ENCODE results near the gene ID1.
"Not testable (repeated sequence)": the region's sequence is repeated elsewhere in the genome, so short reads cannot be mapped to it uniquely, and the experiment has no call there.

ID1 gene

DNA sequence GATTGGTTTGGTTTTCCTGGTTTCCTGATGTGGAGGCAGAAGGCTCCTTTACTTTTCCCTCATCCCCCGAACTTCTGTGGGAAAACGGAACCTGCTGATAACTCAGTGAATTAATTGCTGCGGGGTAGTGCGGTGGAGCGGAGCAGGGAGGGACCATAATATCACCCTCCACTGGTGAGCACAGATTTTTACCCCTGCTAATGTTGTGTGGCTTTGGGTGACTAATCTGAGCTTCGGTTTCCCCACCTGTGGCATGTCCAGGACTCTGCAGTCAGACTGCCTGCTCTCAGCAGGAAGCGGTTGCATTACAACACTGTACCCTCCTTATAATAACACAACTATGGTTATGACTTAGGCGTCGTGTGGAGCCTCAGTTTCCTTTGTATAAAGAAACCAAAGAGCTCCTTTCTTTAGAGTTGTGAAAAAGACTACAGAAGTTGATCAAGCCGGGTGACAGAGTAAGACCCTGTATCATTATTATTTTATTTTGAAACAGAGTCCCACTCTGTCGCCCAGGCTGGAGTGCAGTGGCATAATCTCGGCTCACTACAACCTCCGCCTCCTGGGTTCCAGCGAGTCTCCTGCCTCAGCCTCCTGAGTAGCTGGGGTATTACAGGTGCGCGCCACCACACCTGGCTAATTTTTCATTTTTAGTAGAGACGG, 2.2 kb upstream of the ID1 start:
- DNase-seq, result no peak

DNA sequence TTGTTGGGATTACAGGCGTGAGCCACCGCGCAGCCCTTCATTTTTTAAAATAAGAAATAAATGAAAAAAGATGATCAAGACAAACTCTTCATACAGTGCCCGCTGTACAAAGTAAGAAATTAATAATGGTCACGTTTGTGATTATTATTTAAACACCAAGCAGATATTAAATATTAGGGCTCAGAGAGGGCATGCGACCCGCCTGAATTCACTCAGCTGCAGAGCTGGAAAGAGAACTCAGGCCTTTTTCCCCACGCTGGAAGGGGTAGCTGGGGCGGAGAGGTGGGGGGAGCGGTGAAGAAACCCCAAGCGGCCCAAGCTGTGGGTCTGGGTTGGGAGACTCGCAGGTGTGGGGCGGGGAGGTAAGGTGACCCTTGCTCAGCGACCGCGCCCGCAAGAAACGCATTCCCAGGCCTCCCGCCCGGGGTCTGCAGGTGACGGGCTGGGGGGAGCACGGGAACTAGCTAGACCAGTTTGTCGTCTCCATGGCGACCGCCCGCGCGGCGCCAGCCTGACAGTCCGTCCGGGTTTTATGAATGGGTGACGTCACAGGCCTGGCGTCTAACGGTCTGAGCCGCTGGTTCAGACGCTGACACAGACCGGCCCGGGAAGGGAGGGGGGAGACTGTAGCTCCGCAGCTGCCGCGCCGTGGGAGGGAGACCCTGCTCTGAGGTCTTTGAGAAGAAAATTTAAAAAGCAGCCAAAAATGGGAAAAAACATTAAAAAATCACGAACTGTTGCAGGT, 1.1 kb upstream of the ID1 start:
- DNase-seq, result peak; percentile 95

DNA sequence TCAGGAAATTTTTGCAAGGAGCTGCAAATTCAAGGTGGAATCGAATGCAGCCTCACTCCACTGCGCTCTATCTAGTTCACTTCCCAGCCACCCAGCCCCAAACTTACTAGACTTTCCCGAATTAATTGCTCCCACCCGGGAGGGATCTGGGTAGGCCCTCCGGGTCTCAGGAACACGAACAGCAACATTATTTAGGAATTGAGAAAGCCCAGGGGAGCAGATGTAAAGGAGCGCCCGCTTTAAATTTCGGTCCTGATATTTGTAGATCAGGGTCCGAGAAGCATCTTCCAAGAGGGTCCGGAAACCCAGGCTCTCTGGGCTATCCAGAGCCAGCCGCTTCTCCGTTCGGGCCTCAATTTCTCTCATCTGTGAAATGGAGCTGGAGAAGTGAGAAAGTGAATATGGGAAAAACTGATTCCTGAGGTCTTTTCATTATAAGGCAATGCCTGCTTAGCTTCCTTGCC, 490 bp upstream of the ID1 start:
- no peak for DNase-seq

DNA sequence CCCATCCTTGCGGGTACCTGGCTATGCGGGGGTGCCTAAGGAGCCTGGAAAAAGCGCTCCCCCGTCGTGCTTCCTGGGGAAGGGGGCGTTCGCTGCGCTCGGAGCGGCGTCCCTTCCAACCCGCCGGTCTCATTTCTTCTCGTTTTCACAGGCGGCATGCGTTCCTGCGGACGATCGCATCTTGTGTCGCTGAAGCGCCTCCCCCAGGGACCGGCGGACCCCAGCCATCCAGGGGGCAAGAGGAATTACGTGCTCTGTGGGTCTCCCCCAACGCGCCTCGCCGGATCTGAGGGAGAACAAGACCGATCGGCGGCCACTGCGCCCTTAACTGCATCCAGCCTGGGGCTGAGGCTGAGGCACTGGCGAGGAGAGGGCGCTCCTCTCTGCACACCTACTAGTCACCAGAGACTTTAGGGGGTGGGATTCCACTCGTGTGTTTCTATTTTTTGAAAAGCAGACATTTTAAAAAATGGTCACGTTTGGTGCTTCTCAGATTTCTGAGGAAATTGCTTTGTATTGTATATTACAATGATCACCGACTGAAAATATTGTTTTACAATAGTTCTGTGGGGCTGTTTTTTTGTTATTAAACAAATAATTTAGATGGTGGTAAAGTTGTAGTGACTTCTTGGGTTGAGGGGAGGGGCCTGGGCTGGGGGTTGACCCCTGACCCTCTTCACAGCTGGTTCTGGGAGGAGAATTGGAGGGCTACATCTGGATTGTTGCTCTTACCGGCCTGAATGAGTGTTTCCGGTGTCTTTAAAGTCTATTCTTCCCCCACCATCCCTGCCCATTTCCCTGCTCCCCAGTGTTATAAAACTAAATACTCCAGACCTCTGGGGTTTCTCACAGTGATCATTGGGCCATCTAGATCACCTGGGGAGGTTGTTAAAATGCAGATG, 1.1 kb downstream of the ID1 start:
- no peak for DNase-seq

DNA sequence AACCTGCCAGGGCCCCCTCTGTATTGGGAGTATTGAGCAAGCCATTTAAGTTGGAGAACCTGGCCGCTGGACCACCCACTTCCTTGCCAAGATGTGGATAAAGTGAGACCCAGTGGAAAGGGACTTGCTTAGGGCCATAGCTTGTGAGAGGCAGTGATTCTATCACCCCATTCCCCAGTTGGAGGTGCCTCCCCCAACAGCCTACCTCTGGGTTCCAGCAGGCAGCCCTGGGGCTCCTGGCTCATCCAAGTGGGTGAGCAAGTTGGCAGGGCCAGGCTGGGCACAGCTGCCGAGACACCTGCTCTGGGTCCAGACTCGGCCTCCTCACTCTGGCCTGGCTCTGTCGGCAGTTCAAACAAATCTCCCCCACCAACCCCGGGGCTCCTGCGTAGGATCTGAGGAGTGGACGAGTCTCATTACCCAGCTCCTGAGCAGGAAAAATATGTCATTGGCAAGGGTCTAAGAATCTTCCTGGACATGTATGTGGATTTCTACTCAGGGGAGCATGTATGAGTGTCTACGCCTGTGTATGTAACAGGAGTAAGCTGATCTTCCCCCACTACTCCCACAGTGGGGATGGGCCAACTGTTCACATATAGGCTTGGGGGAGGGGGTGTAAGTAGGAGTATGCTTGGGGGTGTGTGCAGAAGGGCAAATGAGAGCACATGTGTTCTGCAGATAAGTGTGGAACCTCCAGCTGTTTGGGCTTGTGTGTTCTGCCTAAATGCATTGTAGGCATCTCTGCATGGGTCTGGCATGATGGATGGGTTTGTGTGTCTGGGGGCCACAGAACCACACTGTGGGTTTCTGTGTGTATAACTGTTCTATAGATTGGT, 1.9 kb downstream of the ID1 start:
- DNase-seq, result no peak

DNA sequence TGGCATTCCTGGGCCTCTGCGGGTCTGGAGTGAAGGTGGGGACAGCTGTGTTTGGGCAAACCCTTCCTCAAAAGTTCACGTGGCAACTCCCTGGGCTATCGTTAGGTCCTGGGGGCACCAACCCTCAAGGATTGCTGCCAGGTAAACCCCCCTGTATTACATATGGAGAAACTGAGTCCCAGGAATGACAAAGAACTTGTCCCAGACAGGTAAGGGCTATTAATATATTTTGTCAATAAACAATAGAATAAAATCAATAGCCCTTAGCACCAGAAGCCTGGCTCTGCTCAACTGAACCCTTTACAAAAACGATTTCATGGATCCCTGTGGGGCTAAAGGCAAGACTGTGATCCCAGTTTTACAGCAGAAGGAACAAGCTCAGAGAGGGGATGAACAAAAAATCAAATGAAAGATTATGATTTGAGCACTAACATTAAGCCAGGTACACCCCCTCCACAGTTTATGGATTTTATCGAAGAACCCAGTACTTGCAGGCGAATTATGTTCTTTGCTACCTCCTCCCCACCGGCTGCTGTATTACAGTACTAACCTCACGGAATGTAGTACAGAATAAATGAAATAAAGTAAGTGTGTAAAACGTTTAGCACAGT, 2.7 kb downstream of the ID1 start:
- no peak for DNase-seq

DNA sequence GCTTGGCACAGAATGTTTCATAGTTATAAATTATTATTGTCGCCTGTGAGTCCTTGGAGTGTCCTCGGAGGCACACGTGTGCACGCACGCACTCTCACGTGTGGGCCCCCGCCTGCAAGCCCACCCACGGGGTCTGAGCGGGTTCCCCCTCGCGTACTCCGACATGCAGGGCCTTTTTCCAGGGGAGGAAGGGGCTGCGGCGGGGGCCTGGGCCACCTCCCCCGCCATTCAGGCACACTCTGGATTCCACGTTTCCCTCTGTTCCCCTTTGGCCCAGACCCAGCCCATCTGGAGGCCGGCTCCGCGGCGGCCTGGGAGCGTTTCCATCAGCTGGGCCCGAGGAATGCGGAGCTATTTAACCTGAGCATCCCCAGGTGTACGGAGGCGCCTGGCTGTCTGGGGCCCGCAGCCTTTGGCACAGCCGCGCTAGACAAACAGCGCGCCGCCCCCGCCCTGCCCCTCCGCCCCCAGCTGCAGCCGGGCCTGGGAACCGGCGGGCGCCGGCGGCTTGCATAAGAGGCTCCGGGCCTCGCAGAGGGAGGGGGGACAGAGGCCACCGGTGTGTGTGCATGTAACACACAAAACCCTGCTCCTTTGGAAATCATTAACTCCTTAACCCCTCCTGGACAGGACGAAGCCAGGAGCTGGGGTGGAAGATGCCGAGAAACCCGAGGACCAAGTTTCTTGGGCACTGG, 3.3 kb downstream of the ID1 start:
- DNase-seq, result peak; percentile 71

DNA sequence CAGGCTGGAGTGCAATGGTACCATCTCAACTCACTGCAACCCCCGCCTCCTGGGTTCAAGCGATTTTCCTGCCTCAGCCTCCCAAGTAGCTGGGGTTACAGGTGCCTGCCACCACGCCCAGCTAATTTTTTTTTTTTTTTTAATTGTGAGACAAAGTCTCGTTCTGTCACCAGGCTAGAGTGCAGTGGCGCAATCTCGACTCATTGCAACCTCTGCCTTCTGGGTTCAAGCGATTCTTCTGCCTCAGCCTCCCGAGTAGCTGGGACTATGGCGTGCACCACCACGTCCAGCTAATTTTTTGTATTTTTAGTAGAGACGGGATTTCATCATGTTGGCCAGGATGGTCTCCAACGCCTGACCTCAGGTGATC, 7.2 kb downstream of the ID1 start:
- DNase-seq, result not testable (repeated sequence)

DNA sequence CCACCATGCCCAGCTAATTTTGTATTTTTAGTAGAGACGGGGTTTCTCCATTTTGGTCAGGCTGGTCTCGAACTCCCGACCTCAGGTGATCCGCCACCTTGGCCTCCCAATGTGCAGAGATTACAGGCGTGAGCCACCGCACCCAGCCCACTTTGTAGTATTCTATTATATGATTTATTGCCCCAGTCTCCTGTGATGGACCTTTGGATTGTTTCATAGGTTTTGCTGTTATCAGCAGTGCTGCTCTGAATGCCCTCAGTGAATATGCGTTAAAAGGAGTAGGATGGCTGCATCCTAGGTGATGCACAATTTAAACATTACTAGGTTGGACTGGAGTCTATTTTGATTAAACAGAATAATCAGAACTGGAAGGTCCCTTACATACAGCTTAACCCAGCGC, 10.3 kb downstream of the ID1 start:
- DNase-seq, result no peak

DNA sequence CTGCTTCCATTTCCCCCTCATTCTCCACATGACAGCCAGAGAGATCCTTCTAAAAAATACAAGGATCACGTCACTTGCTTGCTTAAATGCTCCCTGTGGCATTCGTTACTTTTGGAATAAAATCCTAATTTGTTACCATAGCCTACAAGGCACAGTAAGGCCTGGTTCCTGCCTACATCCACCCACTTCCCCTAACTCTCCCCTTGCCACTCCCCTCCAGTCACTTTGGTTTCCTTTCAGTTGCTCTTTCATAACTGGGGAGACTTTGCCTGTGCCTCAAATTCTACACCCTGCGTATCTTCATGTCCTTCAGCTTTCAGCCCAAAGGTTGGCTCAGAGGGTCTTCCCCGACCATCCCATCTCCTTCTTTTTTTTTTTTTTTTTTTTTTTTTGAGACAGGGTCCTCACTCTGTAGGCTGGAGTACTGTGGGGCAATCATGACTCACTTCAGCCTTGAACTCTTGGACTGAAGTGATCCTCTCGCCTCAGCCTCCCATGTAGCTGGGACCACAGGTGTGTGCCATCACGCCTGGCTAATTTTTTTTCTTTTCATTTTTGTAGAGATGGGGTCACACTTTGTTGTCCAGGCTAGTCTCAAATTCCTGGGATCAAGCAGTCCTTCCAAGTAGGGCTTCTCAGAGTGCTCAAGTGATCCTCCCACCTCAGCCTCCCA, 12.5 kb downstream of the ID1 start:
- DNase-seq, result no peak

DNA sequence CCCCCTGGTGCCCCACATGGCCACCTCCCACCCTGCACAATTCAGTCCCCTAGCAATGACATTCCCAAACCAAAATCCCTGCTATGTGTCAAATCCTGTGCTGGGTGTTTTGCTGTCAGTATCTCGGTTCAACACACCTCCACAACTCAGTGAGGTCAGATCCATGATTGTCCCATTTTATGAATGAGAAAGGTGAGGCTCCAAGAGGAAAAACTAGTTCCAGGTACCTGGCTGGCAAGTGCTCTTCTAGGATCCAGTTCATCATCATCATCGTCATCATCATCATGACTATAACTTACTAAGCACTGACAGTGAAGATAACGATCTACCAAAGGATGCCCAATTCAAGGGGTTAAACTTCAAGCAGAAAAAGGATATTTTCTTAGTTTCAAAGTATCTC, 15.2 kb downstream of the ID1 start:
- no peak for DNase-seq

DNA sequence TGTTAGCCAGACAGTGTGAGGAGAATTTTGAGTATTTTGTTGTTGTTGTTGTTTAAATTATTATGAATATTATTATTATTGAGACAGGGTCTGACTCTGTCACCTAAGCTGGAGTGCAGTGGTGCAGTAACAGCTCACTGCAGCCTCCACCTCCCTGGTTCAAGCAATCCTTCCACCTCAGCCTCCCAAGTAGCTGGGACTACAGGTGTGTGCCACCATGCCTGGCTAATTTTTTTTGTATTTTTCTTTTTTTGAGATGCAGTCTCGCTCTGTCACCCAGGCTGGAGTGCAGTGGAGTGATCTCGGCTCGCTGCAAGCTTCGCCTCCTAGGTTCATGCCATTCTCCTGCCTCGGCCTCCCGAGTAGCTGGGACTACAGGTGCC, 18.0 kb downstream of the ID1 start:
- not testable (repeated sequence) for DNase-seq

DNA sequence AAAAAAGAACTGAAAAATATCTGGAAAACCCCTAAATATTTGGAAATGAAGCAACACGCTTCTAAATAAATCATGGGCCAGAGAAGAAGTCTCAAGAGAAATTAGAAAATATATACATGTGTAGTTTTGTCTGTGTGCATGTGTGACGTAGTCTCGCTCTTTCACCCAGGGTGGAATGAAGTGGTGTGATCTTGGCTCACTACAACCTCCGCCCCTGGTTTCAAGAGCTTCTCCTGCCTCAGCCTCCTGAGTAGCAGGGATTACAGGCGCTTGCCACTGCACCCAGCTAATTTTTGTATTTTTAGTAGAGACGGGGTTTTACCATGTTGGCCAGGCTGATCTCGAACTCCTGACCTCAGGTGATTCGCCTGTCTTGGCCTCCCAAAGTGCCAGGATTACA, 21.4 kb downstream of the ID1 start:
- DNase-seq, result not testable (repeated sequence)

DNA sequence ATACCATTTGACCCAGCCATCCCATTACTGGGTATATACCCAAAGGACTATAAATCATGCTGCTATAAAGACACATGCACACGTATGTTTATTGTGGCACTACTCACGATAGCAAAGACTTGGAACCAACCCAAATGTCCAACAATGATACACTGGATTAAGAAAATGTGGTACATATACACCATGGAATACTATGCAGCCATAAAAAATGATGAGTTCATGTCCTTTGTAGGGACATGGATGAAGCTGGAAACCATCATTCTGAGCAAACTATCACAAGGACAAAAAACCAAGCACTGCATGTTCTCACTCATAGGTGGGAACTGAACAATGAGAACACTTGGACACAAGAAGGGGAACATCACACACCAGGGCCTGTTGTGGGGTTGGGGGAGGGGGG, 23.0 kb downstream of the ID1 start:
- not testable (repeated sequence) for DNase-seq

DNA sequence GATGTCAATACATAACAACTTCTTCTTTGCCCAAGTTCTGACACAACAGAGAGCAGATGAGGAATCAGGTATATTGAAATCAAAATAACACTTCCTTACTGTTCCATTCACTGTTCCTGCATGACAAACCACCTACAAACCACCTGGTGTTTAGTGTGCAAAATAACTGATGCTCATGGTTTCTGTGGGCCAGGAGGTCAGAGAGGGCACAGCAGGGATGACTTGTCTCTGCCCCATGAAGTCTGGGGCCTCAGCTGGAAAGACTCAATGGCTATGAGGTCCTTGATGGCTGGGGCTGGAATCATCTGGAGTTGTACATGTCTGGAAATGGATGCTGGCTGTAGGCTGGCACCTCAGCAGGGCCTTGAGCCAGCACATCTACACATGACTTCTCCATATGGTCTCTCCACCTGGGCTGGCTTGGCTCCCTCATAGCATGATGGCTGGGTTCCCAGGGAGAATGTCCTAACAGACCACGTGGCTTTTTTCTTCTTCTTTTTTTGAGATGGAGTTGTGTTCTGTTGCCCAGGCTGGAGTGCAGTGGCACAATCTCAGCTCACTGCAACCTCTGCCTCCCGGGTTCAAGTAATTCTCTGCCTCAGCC, 25.2 kb downstream of the ID1 start:
- no peak for DNase-seq

DNA sequence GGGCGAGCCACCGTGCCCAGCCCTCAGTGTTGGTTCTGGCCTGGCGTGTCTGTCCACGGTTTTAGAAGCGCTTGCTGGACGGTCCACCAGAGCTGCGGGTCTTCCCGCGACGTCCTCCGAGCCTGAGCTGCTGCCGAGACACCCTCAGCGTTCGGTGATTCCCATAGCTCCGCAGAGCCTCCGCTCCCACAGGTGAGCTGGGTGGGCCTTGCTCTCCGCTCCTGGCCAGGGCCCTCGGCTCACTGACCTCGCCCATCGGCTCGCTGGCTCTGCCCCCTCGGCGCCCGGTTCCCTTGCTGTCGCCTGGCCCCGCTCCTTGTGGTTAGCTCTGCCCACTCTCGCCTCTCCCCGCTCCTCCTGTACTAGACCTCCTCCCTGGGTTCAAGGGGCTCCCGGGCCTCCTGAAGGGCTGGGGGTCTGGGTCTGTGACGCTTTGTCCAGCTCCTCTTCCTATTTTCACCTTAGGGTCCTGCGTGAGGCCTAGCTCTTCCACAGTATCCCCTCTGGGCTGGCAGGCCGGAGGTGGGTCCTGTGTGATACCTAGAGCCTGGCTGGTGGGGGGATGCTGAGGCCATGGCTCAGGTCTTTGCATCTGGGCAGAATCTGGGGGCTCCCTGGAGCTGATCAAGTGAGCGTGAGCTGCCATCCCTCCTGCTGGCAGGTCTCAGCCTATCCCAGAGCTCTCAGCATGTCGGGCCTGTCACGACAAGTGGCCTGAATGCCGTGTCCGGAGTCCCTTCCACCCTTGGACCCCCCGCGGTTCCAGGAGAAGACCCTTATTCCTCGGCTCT, 27.7 kb downstream of the ID1 start:
- DNase-seq, result no peak

DNA sequence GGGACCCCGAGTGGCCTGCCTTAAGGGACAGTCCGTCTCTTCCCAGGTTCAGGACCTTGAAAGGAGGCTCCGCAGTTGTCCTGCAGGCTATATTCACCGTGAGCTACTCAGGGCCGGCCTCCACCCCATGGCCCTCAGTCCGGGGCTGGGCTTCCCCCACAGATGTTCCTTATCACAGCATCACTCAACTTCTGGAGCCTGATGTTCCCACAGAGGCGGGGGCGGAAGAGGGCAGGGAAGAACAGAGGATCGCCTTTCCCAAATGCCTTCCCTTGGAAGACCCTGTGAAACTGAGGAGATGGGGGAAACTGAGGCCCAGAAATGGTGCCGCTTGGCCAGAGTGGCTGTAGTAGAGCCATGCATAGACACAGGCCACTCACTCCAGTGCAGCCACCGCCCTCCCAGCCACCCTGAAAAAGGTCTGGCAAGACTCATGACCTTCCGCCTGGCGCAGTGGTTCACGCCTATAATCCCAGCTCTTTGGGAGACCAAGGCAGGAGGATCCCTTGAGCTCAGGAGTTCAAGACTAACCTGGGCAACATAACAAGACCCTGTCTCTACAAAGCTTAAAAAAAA, 28.3 kb downstream of the ID1 start:
- DNase-seq, result no peak

DNA sequence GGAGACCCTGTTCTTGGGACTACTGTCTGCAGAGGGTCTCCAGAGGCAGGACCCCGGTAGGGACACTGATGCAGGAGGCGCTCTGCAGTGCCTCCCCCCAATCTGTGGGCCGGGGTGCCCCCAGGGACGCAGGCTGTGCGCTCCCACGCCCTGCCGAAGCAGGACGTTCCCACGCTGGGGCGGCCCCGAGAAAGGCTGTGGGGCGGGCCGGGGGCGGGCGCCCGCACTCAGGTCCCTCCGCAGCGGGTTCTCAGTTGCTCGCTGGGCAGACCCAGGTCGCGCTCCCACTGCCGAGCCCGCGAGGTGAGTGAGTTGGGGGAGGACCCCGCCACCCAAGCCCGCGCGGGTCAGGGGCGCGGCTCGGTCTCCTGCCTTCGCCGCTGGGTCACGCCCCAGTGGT, 32.6 kb downstream of the ID1 start, which contains the start of gene COX4I2:
Gene COX4I2, plus strand, starts transcription at position 253 of the 400 bp plus-strand sequence. CDS start 1,106 bp downstream, outside the sequence.
- DNase-seq, result no peak

DNA sequence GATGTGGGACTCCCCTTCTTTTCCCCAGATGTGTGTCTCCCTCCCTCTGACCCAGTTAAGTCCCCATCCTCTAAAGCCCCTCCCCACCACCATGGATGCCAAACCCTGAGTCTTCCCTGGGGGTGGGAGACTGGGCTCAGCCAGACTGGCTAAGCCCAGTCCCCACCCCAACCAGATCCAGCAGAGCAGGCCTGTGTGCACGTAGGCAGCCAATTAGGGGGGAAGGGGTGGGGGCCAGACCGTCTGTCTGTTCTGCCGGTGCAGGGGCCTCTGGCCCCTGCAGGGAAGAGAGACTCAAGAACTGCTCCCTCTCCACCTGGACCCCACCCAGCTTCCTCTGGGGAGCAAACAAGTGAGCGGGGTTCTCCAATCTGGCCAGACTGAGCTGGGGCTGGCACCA, 33.2 kb downstream of the ID1 start:
- no peak for DNase-seq

Data from NCI-H510A (cell line).